T-helper 1 cell treated with Interleukin-12 subunit alpha and Interleukin-12 subunit beta and Interleukin-4 antibody, amounts not matched to agents 30 ng/mL and 1 ng/mL, for 36 hours (primary cell): ENCODE data around the gene ASH1L. TPM values are rescaled to one million over a fixed set of nuclear protein-coding genes. Genes with fewer than 3 reads are reported as not detected.

Experiments
- intact Hi-C: fragments of 100-400 bp; cut with micrococcal nuclease; formaldehyde crosslinking; loops from one replicate; pipeline ENCODE4 v1.15.1; 2024
- total RNA-seq: library from RNA; stranded (reverse); gene quantifications from 2 replicates; pipeline ENCODE4 v1.2.3, GENCODE V29; 2022

The ASH1L gene
- total RNA-seq, 1 donor from 2014 or later: 55.2 TPM

DNA sequence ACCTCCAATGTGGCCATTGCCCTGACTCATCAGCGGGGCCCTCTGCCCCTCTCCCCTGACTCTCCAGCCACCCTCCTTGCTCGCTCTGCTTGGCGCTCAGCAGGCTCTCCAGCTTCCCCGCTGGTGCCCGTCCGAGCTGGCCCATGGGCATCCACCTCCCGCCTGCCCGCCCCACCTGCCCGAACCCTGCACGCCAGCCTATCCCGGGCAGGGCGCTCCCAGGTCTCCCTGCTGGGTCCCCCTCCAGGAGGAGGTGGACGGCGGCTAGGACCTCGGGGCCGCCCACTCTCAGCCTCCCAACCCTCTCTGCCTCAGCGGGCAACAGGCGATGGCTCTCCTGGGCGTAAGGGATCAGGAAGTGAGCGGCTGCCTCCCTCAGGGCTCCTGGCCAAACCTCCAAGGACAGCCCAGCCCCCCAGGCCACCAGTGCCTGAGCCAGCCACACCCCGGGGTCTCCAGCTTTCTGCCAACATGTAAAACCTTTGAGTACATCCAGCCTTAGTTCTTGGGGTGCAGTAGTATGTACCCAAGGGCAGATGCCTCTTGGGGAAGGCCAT is 274.5 kb downstream of the ASH1L start:
- intact Hi-C loops: no loop called here

DNA sequence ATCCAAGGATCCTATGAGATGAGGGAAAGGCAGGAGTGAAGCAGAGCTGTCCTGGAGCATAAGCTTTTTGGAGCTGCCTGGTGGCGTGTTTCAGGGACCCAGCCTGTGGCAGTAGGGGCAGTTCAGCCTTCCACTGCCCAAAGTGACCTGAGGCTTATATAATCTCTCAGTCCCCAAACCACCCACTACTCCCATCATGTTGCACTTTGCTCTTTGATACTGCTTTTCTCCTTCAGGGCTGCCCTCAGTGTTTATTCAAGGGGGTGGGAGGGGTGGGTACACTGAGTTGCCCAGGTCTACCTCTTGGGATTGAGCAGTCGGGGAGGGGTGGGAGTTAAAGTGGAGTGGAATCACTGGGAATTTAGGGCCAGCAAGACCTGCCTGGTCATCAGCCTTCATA is 276.1 kb downstream of the ASH1L start:
- intact Hi-C loops: no loop called here

DNA sequence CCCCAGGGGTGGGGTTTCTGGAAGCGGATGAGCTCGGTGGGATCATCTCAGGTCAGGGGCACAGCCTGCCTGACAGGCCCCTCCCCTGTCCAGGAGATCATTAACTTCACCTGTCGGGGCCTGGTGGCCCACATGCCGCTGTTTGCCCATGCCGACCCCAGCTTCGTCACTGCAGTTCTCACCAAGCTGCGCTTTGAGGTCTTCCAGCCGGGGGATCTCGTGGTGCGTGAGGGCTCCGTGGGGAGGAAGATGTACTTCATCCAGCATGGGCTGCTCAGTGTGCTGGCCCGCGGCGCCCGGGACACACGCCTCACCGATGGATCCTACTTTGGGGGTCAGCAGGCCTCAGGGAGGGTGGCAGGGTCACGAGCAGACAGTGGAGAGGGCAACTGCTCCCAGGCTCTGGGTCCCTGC is 277.0 kb downstream of the ASH1L start:
- intact Hi-C loops: no loop called here

Other genes starting within 250 kb of the ASH1L start
- 23.9 and 26.3 TPM in 2 replicates for gene RUSC1, start 241.9 kb downstream of the ASH1L start, total RNA-seq
- 76.0 and 82.4 TPM in 2 replicates for gene MSTO1, start 47.4 kb upstream of the ASH1L start, total RNA-seq
- gene YY1AP1, start 126.0 kb upstream of the ASH1L start, total RNA-seq: 81.0 and 82.8 TPM in 2 replicates
- 156 and 158 TPM in 2 replicates for gene DAP3, start 126.3 kb upstream of the ASH1L start, total RNA-seq